Activated T-cell treated with anti-CD3 and anti-CD28 coated beads for 4 hours (primary cell): ENCODE data around the gene PIEZO2.
"Not testable (repeated sequence)": the region's sequence is repeated elsewhere in the genome, so short reads cannot be mapped to it uniquely, and the experiment has no call there.

Experiments
- DNase-seq: peaks from one replicate; pipeline ENCODE4 v3.0.0-alpha.2; 2020

The PIEZO2 gene

DNA sequence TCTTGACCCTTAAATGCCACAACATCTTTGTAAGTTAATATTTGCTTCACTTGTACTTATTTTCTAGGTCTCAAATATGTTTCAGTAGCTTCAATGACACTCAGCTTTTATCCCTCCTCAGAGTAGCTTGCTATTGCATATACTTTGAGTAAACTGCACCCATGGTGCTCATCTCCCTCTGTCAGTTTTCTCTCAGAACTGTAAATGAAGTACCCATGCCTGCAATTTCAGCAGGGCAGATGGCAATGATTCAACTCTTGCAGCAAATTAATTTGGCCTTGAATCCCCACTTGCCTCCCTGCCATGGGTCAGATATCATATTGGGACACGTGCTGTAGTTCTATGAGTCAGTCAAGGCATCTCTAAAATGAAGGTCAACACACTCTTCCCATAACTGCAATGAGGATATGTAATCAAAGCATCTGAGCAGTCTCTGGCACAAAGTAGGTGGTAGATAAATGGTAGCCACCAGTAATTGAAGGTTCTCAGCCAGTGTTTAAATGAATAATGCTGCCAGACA lies 225.8 kb downstream of the PIEZO2 start:
- no peak for DNase-seq

DNA sequence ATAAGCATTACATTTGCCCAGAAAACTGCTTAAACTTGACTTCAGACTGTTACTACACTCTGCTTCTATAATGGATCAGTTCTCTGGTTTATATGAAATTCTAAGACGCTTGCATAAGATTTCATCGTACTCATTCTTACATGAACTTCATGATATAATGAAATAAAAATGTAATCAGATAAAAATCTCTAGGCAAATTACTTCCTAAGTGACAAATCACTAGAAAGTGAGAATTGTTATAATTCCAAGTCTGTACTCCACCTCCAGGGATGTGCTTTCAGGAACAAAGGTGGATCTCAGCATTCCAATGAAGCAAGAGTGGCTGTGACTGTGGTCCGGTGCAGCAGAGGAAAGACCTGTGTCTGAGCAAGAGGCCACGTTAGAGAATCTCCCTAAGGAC lies 226.2 kb downstream of the PIEZO2 start:
- DNase-seq: no peak

DNA sequence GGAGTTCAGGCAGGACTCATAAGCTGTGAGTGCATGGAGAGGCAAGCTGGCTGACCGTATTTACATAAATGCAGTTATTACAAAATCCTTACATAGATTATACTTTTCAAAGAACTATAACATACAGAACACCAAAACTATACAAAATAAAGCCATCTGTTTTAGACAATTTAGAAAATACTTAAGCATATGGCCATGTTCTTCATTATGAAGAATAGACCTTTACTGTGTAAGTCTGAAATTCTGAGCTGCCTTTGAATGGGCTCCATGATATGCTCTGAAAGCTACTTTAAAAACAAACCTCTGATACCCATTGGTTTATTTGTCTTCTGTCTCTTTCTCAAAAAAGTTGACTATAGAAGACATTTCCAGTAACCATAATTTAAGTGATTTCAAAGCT lies 226.7 kb downstream of the PIEZO2 start:
- not testable (repeated sequence) for DNase-seq

DNA sequence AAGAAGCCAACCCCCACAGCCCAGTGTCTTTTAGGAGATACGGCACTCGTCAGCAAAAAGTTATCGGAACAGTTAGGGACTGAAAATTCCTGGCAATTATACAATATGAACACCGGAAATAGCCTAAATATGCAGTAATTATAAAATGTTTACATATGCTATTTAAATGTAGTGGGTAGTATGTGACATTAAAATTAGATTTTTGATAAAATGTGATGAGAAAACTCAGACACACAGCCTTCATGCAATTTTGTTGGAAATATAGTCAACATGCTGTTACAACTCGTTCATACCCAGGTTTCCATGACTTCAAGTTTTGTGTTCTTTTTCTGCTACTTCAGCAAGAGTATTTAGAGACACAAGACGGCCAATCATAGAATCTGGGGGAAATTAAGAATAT lies 229.1 kb downstream of the PIEZO2 start:
- DNase-seq: not testable (repeated sequence)

DNA sequence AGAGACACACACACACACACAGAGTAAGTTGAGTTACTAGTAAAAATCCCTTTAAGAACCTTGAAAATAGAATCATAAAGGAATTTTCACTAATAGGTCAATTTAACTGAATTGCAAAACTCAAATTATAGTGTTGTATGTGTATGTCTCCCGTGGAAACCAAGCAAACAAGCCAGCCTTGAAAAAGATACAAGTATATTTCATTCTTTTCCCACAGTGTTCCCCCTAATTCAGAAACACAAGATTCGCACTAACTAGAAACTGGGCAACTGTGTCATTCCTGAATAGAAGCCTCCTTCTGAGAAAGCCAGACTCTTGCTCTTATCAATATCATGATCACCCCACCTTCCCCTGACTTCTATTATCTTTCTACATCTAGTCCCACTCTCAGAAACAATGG lies 229.5 kb downstream of the PIEZO2 start:
- DNase-seq: no peak

DNA sequence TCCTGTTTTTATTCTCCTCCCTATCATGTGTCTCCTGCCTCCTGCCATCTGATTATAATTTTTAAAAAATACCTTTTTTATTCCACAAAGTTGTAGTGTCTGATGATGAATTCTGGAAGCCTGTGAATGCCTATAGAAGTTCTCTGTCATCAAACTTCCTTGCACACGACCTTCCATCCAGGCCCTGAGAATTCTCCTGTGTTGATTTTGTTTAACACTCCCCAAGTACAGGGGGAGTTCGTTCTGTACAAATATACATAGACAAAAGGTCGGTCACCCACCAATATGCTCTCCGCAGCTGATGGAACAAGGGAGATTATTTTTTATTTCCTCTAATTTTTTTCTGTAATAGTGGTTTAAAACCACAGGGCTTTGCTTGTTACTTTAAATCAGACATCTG lies 232.5 kb downstream of the PIEZO2 start:
- no peak for DNase-seq

DNA sequence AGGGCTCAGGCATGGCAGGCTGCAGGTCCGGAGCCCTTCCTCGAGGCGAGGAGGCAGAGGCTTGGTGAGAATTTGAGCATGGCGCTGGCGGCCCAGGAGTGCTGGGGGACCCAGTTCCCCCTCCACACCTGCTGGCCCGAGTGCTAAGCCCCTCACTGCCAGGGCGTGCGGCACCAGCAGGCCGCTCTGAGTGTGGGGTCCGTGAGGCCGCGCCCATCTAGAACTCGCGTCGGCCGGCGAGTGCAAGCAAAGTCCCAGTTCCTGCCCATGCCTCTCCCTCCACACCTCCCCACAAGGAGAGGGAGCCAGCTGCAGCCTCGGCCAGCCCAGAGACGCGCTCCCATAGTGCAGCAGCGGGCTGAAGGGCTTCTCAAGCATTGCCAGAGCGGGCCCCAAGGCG lies 233.0 kb downstream of the PIEZO2 start:
- DNase-seq: no peak

DNA sequence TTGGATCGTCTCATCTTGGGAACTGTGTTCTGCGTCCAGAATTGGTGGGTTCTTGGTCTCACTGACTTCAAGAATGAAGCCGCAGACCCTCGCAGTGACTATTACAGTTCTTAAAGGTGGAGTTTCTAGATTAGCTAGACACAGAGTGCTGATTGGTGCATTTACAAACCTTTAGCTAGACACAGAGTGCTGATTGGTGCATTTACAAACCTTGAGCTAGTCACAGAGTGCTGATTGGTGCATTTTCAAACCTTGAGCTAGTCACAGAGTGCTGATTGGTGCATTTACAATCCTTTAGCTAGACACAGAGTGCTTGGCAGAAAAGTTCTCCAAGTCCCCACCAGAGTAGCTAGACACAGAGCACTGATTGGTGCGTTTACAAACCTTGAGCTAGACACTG lies 233.6 kb downstream of the PIEZO2 start:
- DNase-seq: not testable (repeated sequence)

DNA sequence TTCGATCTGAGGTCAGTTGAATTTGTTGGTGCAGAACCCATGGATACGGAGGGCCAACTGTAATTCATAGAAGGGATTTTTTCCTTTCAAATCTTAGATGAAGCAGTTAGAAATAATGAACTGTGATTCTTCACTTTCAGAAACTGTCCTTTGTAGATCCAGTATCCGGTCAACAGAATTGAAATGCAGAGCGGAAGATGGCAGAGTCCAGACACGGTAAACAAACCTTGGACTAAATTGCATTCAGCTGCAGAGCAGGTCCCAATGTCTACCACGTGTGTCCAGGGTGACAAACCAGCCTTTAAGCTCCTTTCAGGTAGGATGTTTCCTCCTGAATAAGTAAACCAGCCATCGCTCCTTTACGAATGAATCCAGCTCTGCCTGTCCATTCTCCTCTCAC lies 234.8 kb downstream of the PIEZO2 start:
- not testable (repeated sequence) for DNase-seq

DNA sequence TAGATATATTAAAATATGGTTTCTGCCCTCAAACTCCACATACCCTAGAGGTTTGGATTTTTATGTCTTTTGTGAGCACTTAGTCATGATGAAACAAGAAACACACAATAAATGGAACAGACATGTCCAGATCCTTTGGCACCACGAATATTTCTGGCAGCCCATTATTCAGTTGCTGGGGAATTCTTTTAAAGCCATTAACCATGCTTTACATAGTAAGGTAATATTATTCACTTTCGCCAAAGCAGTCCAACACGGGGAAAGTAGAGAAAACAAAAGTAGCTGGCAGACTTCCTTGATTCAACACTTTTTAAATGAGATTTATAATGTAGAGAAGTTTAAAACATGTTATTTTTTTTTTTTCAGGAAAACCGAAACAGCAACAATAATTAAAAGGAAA lies 235.4 kb downstream of the PIEZO2 start:
- no peak for DNase-seq

DNA sequence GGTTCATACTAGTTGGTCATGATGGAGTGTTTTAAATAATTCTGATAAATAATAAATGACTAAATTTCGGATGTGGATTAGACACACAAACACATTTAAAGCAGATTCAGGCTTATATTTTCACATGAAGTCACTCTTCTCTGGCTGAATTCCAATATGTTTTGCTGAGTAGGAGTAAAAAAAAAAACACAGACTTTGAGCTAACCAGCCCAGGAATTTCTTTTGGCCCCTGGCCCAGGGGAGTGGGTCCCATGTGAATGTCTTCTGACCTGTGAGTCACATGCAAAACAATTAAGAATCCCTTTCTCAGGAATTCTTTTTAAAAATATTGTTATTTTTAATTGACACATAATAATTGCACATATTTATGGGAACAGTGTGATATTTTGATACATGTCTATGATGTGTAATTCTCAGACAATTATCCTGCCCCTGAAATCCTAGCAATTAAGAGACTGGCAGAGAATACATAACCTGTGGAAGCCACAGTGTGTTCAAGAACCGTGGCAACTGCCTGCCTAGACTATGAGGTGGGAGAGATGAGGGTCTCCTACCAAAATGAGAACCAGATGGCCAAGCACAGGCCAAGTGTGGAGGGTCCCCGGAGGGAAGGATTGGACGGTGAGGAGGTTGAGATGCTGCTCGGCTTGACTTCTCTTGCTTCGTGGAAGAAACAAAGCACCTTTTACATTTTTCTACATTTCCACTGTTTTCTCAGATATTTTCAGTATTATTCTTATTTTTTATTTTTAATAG lies 236.4 kb downstream of the PIEZO2 start:
- no peak for DNase-seq

DNA sequence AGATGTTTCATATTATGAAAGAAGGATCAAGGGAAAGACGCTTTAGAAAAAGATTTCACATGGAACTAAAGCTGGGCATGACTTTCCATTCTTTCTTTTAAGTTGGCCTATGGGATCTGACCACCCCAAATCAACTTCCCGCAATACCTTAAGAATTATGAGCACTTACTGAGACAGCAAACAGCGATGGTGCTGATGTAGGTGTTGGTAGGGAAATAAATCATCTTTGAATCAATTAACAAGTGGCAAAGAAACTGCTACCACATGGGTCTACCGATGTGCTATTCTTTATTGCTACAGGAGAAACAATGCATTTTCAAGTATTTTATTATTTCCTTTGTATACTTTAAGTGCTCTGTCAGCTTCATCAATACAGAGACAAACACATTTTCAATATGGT lies 239.6 kb downstream of the PIEZO2 start:
- no peak for DNase-seq

DNA sequence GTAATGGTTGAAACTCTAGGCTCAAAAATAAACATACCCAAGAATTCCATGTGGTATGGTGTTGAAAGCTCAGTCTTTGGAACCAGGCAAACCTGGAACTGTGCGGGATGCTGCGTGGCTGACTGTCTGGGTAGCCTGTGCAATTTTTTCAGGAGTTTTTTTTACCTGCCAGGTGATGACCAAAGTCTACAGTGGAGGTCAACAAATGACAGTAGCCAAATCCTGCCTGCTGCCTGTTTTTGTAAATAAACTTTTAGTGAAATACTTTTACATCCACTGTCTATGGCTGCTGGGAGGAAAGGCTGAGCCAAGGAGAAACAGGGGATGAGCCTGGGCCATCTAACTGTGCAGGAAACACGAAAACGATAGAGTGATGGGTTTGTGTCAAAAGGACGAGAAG lies 240.6 kb downstream of the PIEZO2 start:
- no peak for DNase-seq

DNA sequence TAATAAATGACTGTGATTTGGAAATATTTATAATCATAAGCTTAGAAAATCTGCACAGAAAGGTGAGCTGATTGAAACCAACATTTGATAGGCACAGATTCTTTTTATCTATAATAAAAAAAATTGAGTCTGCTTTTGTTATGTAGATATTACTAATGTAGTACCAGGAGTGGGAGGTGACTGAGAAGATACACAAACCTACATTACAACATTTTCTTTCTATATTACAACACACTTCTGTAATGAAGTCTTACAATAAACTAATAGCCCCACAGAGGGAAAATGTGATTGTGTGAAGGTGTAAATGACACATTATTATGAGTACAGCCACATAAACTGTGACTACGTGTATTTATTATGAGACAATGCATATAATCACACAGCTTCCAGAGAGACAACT lies 241.6 kb downstream of the PIEZO2 start:
- no peak for DNase-seq

DNA sequence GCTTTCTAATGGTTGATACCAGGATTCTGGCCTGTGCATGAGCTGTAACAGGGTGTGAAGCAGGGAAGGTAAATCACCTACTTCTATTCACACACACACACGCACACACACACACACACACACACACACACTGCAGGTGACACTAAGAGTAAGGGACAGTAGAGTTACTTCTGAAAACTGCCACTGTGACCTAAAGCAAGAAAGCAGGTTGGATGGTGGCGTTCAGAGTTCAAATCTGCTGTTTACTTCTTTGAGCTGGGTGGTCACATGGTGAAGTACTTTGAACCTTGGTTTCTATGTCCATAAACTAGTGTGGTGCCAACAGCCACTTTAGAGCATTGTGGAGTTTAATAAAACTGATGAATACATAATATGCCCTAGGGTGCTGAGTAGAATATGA lies 248.0 kb downstream of the PIEZO2 start:
- no peak for DNase-seq

DNA sequence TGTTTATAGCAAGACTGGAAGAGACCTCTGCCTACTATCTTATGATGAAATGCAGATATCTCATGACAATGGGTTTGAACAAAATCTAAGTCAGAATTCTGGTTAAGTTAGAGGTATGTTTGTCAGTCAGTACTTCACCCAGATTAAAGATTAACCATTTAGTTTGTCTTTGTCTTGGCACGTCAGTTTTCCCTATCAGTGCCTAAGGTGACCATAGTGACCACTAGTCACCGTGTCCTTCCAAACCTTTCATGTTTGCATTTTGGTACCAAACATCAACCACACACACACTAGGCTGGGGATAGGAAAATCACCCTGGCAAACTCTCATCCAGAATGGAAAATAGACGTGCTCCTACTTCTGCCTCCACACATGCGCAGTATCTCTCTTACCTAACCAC lies 248.9 kb downstream of the PIEZO2 start:
- no peak for DNase-seq

DNA sequence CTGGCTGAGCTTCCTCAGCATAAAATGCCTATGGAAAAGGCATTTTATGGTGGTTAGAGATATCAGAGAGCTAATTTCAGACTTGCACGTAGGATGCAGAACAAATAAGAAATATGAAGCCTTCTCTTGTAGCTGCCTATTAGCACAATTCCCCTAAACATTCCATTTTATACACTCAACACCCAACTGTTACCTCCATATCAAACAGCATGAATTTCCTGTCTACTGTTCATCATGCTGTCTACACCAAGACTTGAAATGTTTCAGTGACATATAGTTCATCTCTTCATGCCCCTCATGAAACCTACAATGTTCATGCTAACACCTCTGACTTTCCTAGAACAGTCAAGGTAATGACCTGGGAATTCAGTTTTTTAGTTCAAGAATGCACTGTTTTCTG lies 249.9 kb downstream of the PIEZO2 start:
- DNase-seq: no peak

DNA sequence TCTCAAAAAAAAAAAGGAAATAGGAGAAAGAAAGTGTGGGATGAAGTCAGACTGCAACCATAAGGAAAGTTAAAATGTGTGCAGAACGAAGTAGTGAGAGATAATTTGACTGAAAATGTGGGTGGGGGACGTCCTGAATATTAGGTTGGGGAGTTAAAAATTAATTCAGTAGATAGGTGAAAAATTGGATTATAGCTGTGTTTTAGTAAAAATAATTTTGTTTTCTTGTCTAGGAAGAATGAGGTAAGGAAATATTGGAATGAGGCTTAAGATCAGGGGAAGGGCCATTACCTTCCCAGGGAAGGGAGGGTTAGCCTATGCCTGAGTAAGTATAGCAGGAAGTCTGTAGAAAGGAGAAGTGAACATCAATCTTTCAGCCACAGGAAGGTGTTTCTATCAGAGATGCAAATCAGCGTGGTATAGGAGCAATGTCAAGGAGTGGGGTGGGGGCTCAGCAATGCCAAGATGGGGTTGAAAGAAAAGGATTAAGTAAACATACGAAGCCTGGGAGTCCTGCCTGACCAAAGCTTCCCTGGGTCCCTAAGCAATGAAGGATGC lies 250.9 kb downstream of the PIEZO2 start:
- no peak for DNase-seq

DNA sequence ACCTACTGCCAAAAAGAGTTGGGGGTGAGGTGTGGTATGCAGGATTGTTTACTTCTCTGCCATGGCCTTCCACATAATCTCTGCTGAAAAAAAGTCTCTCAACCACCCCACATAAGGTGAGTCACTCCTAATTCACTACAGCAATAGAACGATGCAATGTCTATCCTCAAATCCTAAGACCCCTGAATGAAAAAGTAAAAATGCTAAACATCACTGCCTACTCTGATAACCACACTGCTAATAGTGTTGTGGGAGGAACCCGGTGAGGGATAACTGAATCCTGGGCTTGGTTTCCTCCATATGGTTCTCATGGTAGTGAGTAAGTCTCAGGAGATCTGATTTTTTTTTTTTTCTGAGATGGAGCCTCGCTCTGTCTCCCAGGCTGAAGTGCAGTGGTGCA lies 252.5 kb downstream of the PIEZO2 start:
- DNase-seq: no peak

DNA sequence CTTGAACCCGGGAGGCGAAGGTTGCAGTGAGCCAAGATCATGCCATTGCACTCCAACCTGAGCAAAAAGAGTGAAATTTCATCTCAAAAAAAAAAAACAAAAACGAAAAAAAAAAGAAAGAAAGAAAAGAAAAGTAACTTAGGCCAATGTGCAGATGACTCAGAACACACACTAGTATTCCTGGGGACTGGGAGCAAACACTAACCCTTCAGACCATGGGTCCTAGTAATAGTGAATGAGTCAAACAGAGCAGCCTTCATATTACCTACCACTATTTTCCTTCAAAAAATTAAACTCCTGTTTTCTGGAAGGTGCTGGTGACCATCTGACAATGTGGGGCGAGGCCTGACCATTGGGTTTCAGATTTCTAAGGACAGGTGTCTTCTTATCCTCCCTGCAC lies 253.4 kb downstream of the PIEZO2 start:
- no peak for DNase-seq

DNA sequence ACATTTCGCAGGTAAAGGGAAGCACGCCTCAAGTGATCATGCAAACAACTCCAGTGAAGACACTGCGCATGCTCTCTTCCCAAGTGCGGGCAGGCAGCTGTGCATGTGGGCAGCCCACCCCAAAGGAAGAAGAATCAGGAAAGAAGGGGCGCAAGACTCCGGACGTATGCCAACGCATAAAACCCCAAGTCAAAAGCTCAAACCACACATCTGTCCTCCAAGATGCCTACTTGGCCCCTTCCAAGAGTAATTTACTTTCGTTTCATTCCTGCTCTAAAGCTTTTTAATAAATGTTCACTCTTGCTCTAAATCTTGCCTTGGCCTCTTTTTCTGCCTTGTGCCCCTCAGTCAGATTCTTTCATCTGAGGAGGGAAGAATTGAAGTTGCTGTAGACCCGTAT lies 254.9 kb downstream of the PIEZO2 start:
- DNase-seq: no peak

DNA sequence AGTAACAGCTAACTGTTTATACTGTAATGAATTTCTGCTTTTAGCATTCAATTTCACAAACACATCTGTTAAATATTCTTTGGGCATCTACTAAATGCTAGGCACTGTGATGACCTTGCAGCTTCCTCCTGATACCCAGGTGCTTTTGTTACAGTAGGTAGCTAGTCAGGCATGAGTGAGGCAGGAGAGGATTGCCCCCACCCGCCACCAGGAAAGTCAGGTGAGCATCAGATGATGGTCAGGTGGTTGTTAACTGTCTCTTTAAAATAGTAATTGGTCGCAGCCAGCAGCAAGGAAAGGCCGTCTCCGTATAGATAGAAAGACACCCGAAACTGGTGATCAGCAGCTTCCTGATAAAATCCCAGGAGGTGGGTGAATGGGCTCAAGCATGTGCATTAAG lies 255.6 kb downstream of the PIEZO2 start:
- no peak for DNase-seq

DNA sequence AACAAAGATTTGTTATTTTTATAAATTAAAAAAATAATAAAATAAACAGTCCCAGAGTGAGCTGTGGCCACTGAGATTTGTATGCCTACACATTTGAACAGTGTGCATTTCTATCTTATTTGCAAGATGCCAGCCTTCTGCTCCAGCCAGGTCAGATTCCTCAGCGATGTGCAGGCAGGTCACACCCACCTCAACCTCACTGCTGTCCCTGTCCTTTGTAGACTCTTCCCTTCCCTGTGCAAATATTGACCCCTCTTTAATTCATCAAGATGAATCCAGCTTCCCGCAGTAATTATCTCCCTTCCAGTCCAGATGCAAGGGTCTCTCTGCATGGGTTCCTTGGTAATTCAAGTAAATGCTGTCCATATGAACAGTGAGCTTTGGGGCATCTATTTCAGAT lies 256.2 kb downstream of the PIEZO2 start:
- DNase-seq: no peak

DNA sequence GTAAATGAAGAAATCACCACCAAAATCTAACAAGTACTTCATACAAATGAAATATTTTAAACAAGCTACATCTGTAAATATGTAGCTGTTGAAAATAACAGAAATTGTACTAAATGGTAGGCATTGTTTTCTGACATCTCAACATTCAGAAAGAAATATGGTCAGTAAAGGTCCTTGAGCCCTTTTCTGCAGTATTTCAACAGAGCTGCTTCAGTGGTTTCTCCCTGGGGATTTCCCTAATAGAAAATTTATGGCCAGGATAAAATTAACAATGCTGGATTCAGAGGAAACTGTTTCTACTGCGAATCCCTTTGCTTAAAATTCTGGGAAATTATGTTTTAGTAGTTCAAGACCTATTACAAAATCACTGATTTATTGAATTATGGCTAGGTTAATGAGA lies 256.6 kb downstream of the PIEZO2 start:
- no peak for DNase-seq

DNA sequence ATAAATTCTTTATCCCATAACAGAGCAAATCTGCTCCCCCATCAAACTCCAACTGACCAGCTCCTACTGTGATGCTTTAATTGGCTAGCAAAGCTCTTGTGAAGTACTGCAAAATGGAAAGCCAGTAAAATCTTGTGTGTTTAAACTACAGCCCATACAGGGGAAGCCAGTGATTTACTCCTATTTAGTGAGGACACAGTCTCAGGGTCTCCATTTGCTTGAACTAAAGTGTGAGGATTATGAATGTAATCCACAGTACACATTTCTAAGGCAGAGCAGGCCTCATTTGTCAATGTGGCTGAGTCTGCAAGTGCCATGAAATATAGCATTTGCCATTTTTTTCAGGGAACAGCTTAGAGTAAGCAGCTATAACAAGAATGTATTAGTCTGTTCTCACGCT lies 259.3 kb downstream of the PIEZO2 start:
- no peak for DNase-seq
